GM18951 (cell line): ENCODE measurements around the gene CACNG8.
"Not testable (repeated sequence)": the region's sequence is repeated elsewhere in the genome, so short reads cannot be mapped to it uniquely, and the experiment has no call there.

Source experiments
- POLR2A ChIP-seq: IDR thresholded peaks from 4 replicates; pipeline ENCODE4 v1.6.1; 2011; ENCODE audit warnings: mild to moderate bottlenecking; ENCODE audit not compliant: insufficient read length, insufficient read depth; ENCODE audit errors: extremely low read depth
- in situ Hi-C: fragments of 300-500 bp; cut with MboI; formaldehyde crosslinking; loops from one replicate; pipeline ENCODE4 v1.12.0; 2022; ENCODE audit warnings: low sequenced_read_pairs, mixed read lengths, inconsistent platforms; ENCODE audit not compliant: unreplicated experiment

The CACNG8 gene

DNA sequence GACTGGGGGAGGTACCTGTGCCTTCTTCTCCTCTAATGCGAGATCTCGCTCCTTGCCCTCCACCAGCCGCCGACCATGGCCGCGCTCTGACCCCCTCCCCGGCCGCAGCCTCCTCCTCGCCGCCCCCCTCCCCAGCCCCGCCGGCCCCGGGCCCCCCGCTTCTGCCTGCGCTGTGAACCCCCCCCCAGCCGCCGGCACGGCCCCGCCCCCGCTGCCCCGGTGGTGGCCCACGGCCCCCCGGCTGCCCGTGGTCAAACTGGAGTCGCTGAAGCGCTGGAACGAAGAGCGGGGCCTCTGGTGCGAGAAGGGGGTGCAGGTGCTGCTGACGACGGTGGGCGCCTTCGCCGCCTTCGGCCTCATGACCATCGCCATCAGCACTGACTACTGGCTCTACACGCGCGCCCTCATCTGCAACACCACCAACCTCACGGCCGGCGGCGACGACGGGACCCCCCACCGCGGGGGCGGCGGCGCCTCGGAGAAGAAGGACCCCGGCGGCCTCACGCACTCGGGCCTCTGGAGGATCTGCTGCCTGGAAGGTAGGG, at the start of gene CACNG8:
TSS of gene CACNG8 (plus strand) at position 51 of the 545 bp plus-strand sequence.
- TF ChIP-seq POLR2A = no peak
- in situ Hi-C loops = no loop called here

GRCh38 chr19:53915000-53915399, 47.7 kb upstream of the CACNG8 start:
- no peak for TF ChIP-seq POLR2A
- in situ Hi-C loops = no loop called here

GRCh38 chr19:53916004-53916403, 46.7 kb upstream of the CACNG8 start:
- in situ Hi-C loops = no loop called here
- no peak for TF ChIP-seq POLR2A

GRCh38 chr19:53917356-53917755, 45.4 kb upstream of the CACNG8 start:
- no peak for TF ChIP-seq POLR2A
- in situ Hi-C loops = no loop called here

DNA sequence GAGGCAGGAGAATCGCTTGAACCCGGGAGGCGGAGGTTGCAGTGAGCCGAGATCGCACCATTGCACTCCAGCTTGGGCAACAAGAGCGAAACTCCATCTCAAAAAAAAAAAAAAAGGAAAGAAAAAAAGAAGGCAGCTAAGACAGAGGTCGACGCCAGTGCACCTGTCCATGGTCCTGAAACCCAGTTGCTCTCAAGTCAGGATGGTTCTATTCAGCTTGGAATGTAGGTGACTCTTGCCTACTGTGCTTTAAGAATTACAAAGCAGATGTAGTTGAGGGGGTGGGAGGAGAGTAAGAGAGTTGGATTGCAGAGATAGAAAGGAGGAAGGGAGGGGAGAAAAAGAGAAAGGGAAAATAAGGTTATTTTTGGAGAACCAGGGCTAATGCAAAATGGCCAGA, 35.0 kb upstream of the CACNG8 start:
- in situ Hi-C loops = no loop called here
- TF ChIP-seq POLR2A = no peak

DNA sequence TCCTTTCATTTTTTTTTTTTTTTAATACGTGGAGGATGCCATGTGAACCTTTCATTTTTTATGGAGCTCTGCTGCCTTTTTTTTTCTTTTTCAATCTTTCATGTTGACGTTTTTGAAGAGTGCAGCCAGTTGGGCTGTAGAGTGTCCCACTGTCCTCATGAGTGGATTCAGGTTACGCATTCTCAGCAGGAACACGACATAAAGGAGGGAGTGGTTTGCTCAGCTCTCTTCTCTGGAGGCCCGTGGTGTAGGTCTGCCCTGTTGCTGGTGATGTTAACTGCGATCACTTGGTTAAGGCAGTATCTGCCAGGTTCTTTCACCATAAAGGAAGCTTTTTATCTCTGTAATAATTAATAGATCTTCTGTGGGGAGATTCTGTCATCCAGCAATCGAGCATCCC, 26.7 kb upstream of the CACNG8 start:
- TF ChIP-seq POLR2A = no peak
- in situ Hi-C loops = no loop called here

DNA sequence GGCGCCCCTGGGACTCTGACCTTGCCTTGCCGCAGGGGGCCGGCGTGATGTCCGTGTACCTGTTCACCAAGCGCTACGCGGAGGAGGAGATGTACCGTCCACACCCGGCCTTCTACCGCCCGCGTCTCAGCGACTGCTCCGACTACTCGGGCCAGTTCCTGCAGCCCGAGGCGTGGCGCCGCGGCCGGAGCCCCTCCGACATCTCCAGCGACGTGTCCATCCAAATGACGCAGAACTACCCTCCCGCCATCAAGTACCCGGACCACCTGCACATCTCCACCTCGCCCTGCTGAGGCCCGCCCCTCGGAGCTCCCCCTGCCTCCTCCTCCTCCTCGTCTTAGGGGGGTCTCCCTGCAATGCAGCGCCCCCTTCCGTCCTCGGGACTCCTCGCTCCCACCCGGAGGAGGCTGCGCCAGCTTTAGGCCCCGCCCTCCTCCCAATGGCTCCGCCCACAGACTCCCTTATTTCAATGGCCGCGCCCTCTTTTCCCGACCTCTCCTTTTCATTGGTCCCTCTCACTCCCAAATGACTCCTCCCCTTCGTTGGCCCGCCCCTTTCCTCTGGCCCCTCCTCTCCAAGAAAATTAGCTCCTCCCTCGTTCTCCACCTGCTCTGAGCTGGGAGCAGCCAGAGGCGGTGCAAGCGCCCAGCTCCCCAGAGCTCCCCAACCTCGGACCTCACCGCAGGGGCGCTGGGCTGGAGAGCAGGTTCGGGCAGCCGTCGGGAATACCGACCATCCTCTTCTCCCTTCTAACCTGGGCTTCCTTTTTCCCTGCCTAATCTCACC, 20.5 kb upstream of the CACNG8 start:
- in situ Hi-C loops = no loop called here
- TF ChIP-seq POLR2A = no peak

GRCh38 chr19:53944416-53944815, 18.3 kb upstream of the CACNG8 start:
- no peak for TF ChIP-seq POLR2A
- in situ Hi-C loops = no loop called here

- in situ Hi-C loops = no loop called here
- TF ChIP-seq POLR2A = no peak
These were observed 17.8 kb upstream of the CACNG8 start for GRCh38 chr19:53944933-53945332.

DNA sequence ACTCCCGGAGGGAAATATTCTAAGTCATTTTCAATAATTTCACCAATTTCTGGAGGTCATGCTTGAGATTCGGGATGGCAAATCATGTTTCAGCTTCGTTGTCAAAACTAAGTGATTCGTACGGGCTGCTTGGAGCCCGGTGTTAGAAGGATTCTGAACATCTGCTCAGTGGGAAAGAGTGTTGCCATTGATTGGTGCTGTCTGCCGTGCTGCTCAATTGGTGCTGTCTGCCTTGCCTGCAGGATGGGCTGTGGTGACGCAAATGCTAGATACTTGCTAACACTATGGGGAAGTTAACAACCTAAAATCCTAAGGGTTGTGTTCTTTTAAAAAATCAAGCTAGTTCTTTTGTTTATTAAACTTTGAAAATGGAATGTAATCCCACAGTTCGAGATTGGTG, 17.3 kb upstream of the CACNG8 start:
- in situ Hi-C loops = no loop called here
- no peak for TF ChIP-seq POLR2A

- TF ChIP-seq POLR2A = no peak
- in situ Hi-C loops = no loop called here
These were observed 16.7 kb upstream of the CACNG8 start for GRCh38 chr19:53945998-53946397.

GRCh38 chr19:53947624-53948023, 15.1 kb upstream of the CACNG8 start:
- in situ Hi-C loops = no loop called here
- TF ChIP-seq POLR2A = no peak

GRCh38 chr19:53948611-53949010, 14.1 kb upstream of the CACNG8 start:
- in situ Hi-C loops = not testable (repeated sequence)

GRCh38 chr19:53951436-53951835, 11.3 kb upstream of the CACNG8 start:
- TF ChIP-seq POLR2A = no peak
- in situ Hi-C loops = no loop called here
